HEK293 (cell line): Measurements from ENCODE around the gene DDR2.

Source experiments
- EGR2 ChIP-seq: fragments of 450-650 bp; formaldehyde crosslinking; IDR thresholded peaks from 2 replicates; pipeline ENCODE4 v1.5.1; 2016; ENCODE audit warnings: low read depth, missing biosample characterization, missing genetic modification characterization
- FEZF1 ChIP-seq: fragments of 450-650 bp; formaldehyde crosslinking; IDR thresholded peaks from 2 replicates; pipeline ENCODE4 v1.5.1; 2016; ENCODE audit warnings: missing biosample characterization, missing genetic modification characterization
- GLIS2 ChIP-seq: fragments of 450-650 bp; formaldehyde crosslinking; IDR thresholded peaks from 2 replicates; pipeline ENCODE4 v1.5.1; 2016; ENCODE audit warnings: missing biosample characterization, missing genetic modification characterization
- HIC1 ChIP-seq: fragments of 450-650 bp; formaldehyde crosslinking; IDR thresholded peaks from 2 replicates; pipeline ENCODE4 v1.5.1; 2016; ENCODE audit warnings: missing biosample characterization, missing genetic modification characterization
- HOXD13 ChIP-seq: sonication (generic); formaldehyde crosslinking; IDR thresholded peaks from 2 replicates; pipeline ENCODE4 v1.8.0; 2022; ENCODE audit warnings: missing genetic modification reagents, borderline replicate concordance
- KLF9 ChIP-seq: fragments of 450-650 bp; formaldehyde crosslinking; IDR thresholded peaks from 2 replicates; pipeline ENCODE4 v1.5.1; 2016; ENCODE audit warnings: missing biosample characterization, missing genetic modification characterization, low read depth
- SP7 ChIP-seq: fragments of 450-650 bp; formaldehyde crosslinking; IDR thresholded peaks from 2 replicates; pipeline ENCODE4 v1.5.1; 2016; ENCODE audit warnings: missing biosample characterization, missing genetic modification characterization
- TRIM28 ChIP-seq: IDR thresholded peaks from 2 replicates; pipeline ENCODE4 v1.6.1; 2011; ENCODE audit warnings: low read length, control low read depth, borderline replicate concordance
- ZBTB21 ChIP-seq: fragments of 450-650 bp; formaldehyde crosslinking; IDR thresholded peaks from 2 replicates; pipeline ENCODE4 v1.5.1; 2017; ENCODE audit warnings: missing biosample characterization, missing genetic modification characterization
- ZBTB48 ChIP-seq: fragments of 450-650 bp; formaldehyde crosslinking; IDR thresholded peaks from 2 replicates; pipeline ENCODE4 v1.5.1; 2016; ENCODE audit warnings: missing biosample characterization, missing genetic modification characterization
- ZBTB7A ChIP-seq: fragments of 450-650 bp; formaldehyde crosslinking; IDR thresholded peaks from 2 replicates; pipeline ENCODE4 v1.5.1; 2016; ENCODE audit warnings: low read depth, missing biosample characterization, missing genetic modification characterization
- ZFP69B ChIP-seq: fragments of 450-650 bp; formaldehyde crosslinking; IDR thresholded peaks from 2 replicates; pipeline ENCODE4 v1.5.1; 2016; ENCODE audit warnings: missing biosample characterization, missing genetic modification characterization
- ZNF184 ChIP-seq: fragments of 450-650 bp; IDR thresholded peaks from 2 replicates; pipeline ENCODE4 v1.5.1; 2018; ENCODE audit warnings: missing biosample characterization, mild to moderate bottlenecking, missing genetic modification characterization
- ZNF202 ChIP-seq: fragments of 450-650 bp; formaldehyde crosslinking; IDR thresholded peaks from 2 replicates; pipeline ENCODE4 v1.5.1; 2016; ENCODE audit warnings: missing biosample characterization, missing genetic modification characterization, borderline replicate concordance
- ZNF223 ChIP-seq: fragments of 450-650 bp; formaldehyde crosslinking; IDR thresholded peaks from 2 replicates; pipeline ENCODE4 v1.5.1; 2016; ENCODE audit warnings: missing biosample characterization, missing genetic modification characterization
- ZNF274 ChIP-seq, 2 experiments: fragments of 200-500 bp in 1 of 2; fragments of 450-650 bp in 1 of 2; sonication (Bioruptor generic) in 1 of 2; formaldehyde crosslinking in 1 of 2; IDR thresholded peaks; 2 replicates each; pipeline versions ENCODE4 v1.5.1 to v1.6.1; 2014 to 2016; ENCODE audit warnings: borderline replicate concordance in 1 of 2, inconsistent platforms in 1 of 2, low read length in 1 of 2, missing biosample characterization in 1 of 2, missing genetic modification characterization in 1 of 2
- ZNF280D ChIP-seq: fragments of 450-650 bp; formaldehyde crosslinking; IDR thresholded peaks from 2 replicates; pipeline ENCODE4 v1.5.1; 2016; ENCODE audit warnings: missing biosample characterization, missing genetic modification characterization
- ZNF292 ChIP-seq: fragments of 450-650 bp; formaldehyde crosslinking; IDR thresholded peaks from 2 replicates; pipeline ENCODE4 v1.5.1; 2016; ENCODE audit warnings: low read depth, missing biosample characterization, missing genetic modification characterization, borderline replicate concordance
- ZNF311 ChIP-seq: fragments of 450-650 bp; formaldehyde crosslinking; IDR thresholded peaks from 2 replicates; pipeline ENCODE4 v1.5.1; 2017; ENCODE audit warnings: missing biosample characterization, missing genetic modification characterization, borderline replicate concordance
- ZNF501 ChIP-seq: fragments of 450-650 bp; formaldehyde crosslinking; IDR thresholded peaks from 2 replicates; pipeline ENCODE4 v1.5.1; 2016; ENCODE audit warnings: missing biosample characterization, missing genetic modification characterization
- ZNF521 ChIP-seq: fragments of 450-650 bp; formaldehyde crosslinking; IDR thresholded peaks from 2 replicates; pipeline ENCODE4 v1.5.1; 2017; ENCODE audit warnings: missing biosample characterization, mild to moderate bottlenecking, missing genetic modification characterization
- ZNF544 ChIP-seq: fragments of 450-650 bp; formaldehyde crosslinking; IDR thresholded peaks from 2 replicates; pipeline ENCODE4 v1.5.0; 2017; ENCODE audit warnings: missing biosample characterization, missing genetic modification characterization
- ZNF558 ChIP-seq: fragments of 450-650 bp; formaldehyde crosslinking; IDR thresholded peaks from 2 replicates; pipeline ENCODE4 v1.5.1; 2016; ENCODE audit warnings: missing biosample characterization, missing genetic modification characterization
- ZNF571 ChIP-seq: fragments of 450-650 bp; formaldehyde crosslinking; IDR thresholded peaks from 2 replicates; pipeline ENCODE4 v1.5.0; 2017; ENCODE audit warnings: missing biosample characterization, missing genetic modification characterization
- ZNF580 ChIP-seq: fragments of 450-650 bp; formaldehyde crosslinking; IDR thresholded peaks from 2 replicates; pipeline ENCODE4 v1.5.1; 2016; ENCODE audit warnings: missing biosample characterization, missing genetic modification characterization
- ZNF654 ChIP-seq: fragments of 450-650 bp; formaldehyde crosslinking; IDR thresholded peaks from 2 replicates; pipeline ENCODE4 v1.5.1; 2016; ENCODE audit warnings: low read depth, missing biosample characterization, missing genetic modification characterization
- ZNF791 ChIP-seq: fragments of 450-650 bp; formaldehyde crosslinking; IDR thresholded peaks from 2 replicates; pipeline ENCODE4 v1.5.1; 2016; ENCODE audit warnings: missing biosample characterization, missing genetic modification characterization
- TF ChIP-seq, protein P1 (sequence below): fragments of 450-650 bp; formaldehyde crosslinking; IDR thresholded peaks from 2 replicates; pipeline ENCODE4 v1.5.1; 2016; ENCODE audit warnings: missing biosample characterization, missing genetic modification characterization
- TF ChIP-seq, protein P2 (sequence below): sonication (generic); formaldehyde crosslinking; IDR thresholded peaks from 2 replicates; pipeline ENCODE4 v1.8.1; 2022; ENCODE audit warnings: mild to moderate bottlenecking, moderate library complexity, missing genetic modification reagents
- TF ChIP-seq, protein P3 (sequence below): fragments of 450-650 bp; formaldehyde crosslinking; IDR thresholded peaks from 2 replicates; pipeline ENCODE4 v1.5.1; 2016; ENCODE audit warnings: missing biosample characterization, missing genetic modification characterization, borderline replicate concordance

Gene DDR2

GRCh38 chr1:162696286-162696862, 64.1 kb downstream of the DDR2 start (continued):
- TF ChIP-seq, protein P1, sequence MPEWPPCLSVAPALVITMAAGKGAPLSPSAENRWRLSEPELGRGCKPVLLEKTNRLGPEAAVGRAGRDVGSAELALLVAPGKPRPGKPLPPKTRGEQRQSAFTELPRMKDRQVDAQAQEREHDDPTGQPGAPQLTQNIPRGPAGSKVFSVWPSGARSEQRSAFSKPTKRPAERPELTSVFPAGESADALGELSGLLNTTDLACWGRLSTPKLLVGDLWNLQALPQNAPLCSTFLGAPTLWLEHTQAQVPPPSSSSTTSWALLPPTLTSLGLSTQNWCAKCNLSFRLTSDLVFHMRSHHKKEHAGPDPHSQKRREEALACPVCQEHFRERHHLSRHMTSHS (tag by site-specific recombination), result no peak
- TF ChIP-seq HIC1 (no peak), ZBTB7A (tag by site-specific recombination) (no peak), FEZF1 (tag by site-specific recombination) (peak; percentile 90), ZNF274 (IDR thresholded peaks at IDR 0.05; ENCODE audit: low read length) (no peak), ZNF274 (tag by site-specific recombination; IDR thresholded peaks at IDR 0.05; ENCODE audit: borderline replicate concordance) (no peak), ZNF791 (no peak), ZNF654 (no peak), ZNF311 (no peak), ZNF580 (tag by site-specific recombination) (no peak), ZNF292 (tag by site-specific recombination) (no peak), HOXD13 (no peak), TRIM28 (peak; percentile 96), ZFP69B (tag by site-specific recombination) (no peak), EGR2 (tag by site-specific recombination) (no peak), KLF9 (tag by site-specific recombination) (peak; percentile 19; the same call in 1 of the 2 replicates), GLIS2 (tag by site-specific recombination) (no peak), ZNF521 (no peak), SP7 (tag by site-specific recombination) (no peak; the same call in 1 of the 2 replicates), ZNF558 (no peak), ZNF202 (tag by site-specific recombination) (no peak), ZBTB48 (tag by site-specific recombination) (peak; percentile 25; the same call in 1 of the 2 replicates), ZBTB21 (tag by site-specific recombination) (no peak), ZNF184 (tag by site-specific recombination) (no peak), ZNF571 (no peak), ZNF280D (tag by site-specific recombination) (no peak), ZNF544 (tag by site-specific recombination) (no peak), ZNF501 (no peak), ZNF223 (tag by site-specific recombination) (no peak)
- TF ChIP-seq, protein P2, sequence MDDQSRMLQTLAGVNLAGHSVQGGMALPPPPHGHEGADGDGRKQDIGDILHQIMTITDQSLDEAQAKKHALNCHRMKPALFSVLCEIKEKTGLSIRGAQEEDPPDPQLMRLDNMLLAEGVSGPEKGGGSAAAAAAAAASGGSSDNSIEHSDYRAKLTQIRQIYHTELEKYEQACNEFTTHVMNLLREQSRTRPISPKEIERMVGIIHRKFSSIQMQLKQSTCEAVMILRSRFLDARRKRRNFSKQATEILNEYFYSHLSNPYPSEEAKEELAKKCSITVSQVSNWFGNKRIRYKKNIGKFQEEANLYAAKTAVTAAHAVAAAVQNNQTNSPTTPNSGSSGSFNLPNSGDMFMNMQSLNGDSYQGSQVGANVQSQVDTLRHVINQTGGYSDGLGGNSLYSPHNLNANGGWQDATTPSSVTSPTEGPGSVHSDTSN, result no peak
- TF ChIP-seq, protein P3, sequence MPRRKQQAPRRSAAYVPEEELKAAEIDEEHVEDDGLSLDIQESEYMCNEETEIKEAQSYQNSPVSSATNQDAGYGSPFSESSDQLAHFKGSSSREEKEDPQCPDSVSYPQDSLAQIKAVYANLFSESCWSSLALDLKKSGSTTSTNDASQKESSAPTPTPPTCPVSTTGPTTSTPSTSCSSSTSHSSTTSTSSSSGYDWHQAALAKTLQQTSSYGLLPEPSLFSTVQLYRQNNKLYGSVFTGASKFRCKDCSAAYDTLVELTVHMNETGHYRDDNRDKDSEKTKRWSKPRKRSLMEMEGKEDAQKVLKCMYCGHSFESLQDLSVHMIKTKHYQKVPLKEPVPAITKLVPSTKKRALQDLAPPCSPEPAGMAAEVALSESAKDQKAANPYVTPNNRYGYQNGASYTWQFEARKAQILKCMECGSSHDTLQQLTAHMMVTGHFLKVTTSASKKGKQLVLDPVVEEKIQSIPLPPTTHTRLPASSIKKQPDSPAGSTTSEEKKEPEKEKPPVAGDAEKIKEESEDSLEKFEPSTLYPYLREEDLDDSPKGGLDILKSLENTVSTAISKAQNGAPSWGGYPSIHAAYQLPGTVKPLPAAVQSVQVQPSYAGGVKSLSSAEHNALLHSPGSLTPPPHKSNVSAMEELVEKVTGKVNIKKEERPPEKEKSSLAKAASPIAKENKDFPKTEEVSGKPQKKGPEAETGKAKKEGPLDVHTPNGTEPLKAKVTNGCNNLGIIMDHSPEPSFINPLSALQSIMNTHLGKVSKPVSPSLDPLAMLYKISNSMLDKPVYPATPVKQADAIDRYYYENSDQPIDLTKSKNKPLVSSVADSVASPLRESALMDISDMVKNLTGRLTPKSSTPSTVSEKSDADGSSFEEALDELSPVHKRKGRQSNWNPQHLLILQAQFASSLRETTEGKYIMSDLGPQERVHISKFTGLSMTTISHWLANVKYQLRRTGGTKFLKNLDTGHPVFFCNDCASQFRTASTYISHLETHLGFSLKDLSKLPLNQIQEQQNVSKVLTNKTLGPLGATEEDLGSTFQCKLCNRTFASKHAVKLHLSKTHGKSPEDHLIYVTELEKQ (tag by site-specific recombination), result no peak
